ENCODE measurements around the gene MMP28.

The MMP28 gene

GRCh38 chr17:35725058-35725457 is 70.4 kb downstream of the MMP28 start:
- DNase-seq (ENCODE audit: low read depth), result no peak

GRCh38 chr17:35723735-35724134 is 71.7 kb downstream of the MMP28 start:
- no peak for DNase-seq (ENCODE audit: low read depth)

DNA sequence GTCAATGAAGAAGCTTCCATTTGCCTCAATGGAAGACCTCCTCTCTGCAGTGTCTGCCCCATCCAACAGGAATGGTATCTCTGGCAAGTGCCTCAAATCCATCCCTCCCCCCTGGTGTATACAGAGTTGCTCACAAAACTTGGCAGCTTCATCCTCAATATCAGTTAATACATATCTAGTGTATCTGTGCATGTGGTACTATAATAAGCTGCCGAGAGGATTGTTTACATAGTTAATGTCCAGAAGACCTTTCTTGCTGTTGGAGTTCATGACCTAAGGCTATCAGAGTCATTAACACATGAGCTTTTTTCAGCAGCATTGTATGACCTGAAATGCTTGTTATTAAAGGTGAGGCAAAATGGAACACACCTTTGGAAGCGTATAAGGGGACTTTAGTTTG is 78.0 kb downstream of the MMP28 start:
- no peak for DNase-seq (ENCODE audit: low read depth)

GRCh38 chr17:35716897-35717465 is 78.5 kb downstream of the MMP28 start:
- peak; percentile 55 for DNase-seq (ENCODE audit: low read depth)

GRCh38 chr17:35716173-35716572 is 79.3 kb downstream of the MMP28 start:
- DNase-seq (ENCODE audit: low read depth), result no peak

Measured in fibroblast of the conjunctiva (primary cell).